HS-5 (cell line): Measurements from ENCODE around the gene SPC25.

ENCODE experiments used
- DNase-seq: peaks from one replicate; pipeline ENCODE4 v3.0.0-alpha.2; 2012; ENCODE audit warnings: low read depth

SPC25 gene

GRCh38 chr2:168843253-168843652, 47.0 kb downstream of the SPC25 start:
- DNase-seq = no peak

GRCh38 chr2:168841445-168841844, 48.8 kb downstream of the SPC25 start:
- no peak for DNase-seq

- no peak for DNase-seq
These were observed 54.3 kb downstream of the SPC25 start for GRCh38 chr2:168835969-168836368.

GRCh38 chr2:168831662-168832061, 58.6 kb downstream of the SPC25 start:
- no peak for DNase-seq

GRCh38 chr2:168830958-168831357, 59.3 kb downstream of the SPC25 start:
- no peak for DNase-seq

- DNase-seq = no peak
These were observed 65.1 kb downstream of the SPC25 start for GRCh38 chr2:168825126-168825525.

- DNase-seq = no peak
These were observed 68.2 kb downstream of the SPC25 start for GRCh38 chr2:168821992-168822391.

GRCh38 chr2:168821577-168821976, 68.7 kb downstream of the SPC25 start:
- no peak for DNase-seq
